H1 (cell line): ENCODE data around the gene ORMDL3. TPM values are rescaled to one million over a fixed set of nuclear protein-coding genes. Genes with fewer than 3 reads are reported as not detected.

Experiments used
- CTCF ChIA-PET: fragments of 300-600 bp; sonication (Branson Sonifier 250); formaldehyde crosslinking; loops from one replicate; lab custom pipeline; 2021; ENCODE audit not compliant: partially characterized antibody; lab: Charles Lee
- POLR2A ChIA-PET: fragments of 300-600 bp; sonication (Branson Sonifier 250); formaldehyde crosslinking; loops from one replicate; lab custom pipeline; 2021; ENCODE audit warnings: inconsistent platforms; ENCODE audit not compliant: partially characterized antibody; lab: Charles Lee
- DNase-seq, 2 experiments: peaks; one replicate each; pipeline versions ENCODE4 v3.0.0 to v3.0.0-alpha.2; 2010 to 2022; ENCODE audit warnings: low spot score in 2 of 2, low read depth in 1 of 2, mixed read lengths in 1 of 2
- FAIRE-seq: peaks from 2 replicates; lab custom pipeline; 2011; peaks lifted over from hg19 to GRCh38; lab: Jason Lieb, UNC
- H2AFZ ChIP-seq: 2 replicates; pipeline ENCODE4 v1.8.1; 2012; ENCODE audit warnings: low read length, inconsistent platforms
- H2AK5ac ChIP-seq: 2 replicates; pipeline ENCODE4 v1.6.1; 2013; ENCODE audit warnings: low read depth, low read length
- H2BK120ac ChIP-seq: replicated peaks from 2 replicates; pipeline ENCODE3; 2013; ENCODE audit warnings: low read depth, low read length, inconsistent platforms
- H2BK12ac ChIP-seq: 2 replicates; pipeline ENCODE4 v1.6.1; 2013; ENCODE audit warnings: low read depth, low read length
- H2BK15ac ChIP-seq: 2 replicates; pipeline ENCODE4 v1.6.1; 2013; ENCODE audit warnings: low read length
- H2BK20ac ChIP-seq: 2 replicates; pipeline ENCODE4 v1.6.1; 2013; ENCODE audit warnings: low read length
- H2BK5ac ChIP-seq: 2 replicates; pipeline ENCODE4 v1.6.1; 2013; ENCODE audit warnings: low read depth, low read length
- H3K14ac ChIP-seq: 2 replicates; pipeline ENCODE4 v1.6.1; 2013; ENCODE audit warnings: inconsistent platforms; ENCODE audit not compliant: insufficient read length
- H3K18ac ChIP-seq: 2 replicates; pipeline ENCODE4 v1.6.1; 2013; ENCODE audit warnings: low read length; ENCODE audit errors: extremely low read depth
- H3K23ac ChIP-seq: 2 replicates; pipeline ENCODE4 v1.6.1; 2013; ENCODE audit warnings: inconsistent platforms; ENCODE audit not compliant: insufficient read length
- H3K23me2 ChIP-seq: 2 replicates; pipeline ENCODE4 v1.6.1; 2013; ENCODE audit warnings: low read depth, low read length
- H3K27ac ChIP-seq: 2 replicates; pipeline ENCODE4 v1.6.1; 2011; ENCODE audit warnings: low read depth, low read length, inconsistent platforms
- H3K27me3 ChIP-seq, 4 experiments: replicated peaks in 1 of 4; 1 replicate in 1 of 4; 2 replicates in 3 of 4; pipeline versions ENCODE4 v1.6.1 to v1.8.1; 2011 to 2013; ENCODE audit warnings: low read length in 3 of 4, mild to moderate bottlenecking in 3 of 4, inconsistent platforms in 2 of 4, mixed read lengths in 2 of 4, moderate library complexity in 1 of 4; ENCODE audit not compliant: control insufficient read depth in 3 of 4, insufficient read depth in 3 of 4; ENCODE audit errors: extremely low read depth in 1 of 4
- H3K36me3 ChIP-seq, 4 experiments: 2 replicates each; pipeline versions ENCODE4 v1.6.1 to v1.8.1; 2011 to 2013; ENCODE audit warnings: mild to moderate bottlenecking in 4 of 4, low read length in 3 of 4, moderate library complexity in 2 of 4, control low read depth in 1 of 4, inconsistent platforms in 1 of 4; ENCODE audit not compliant: insufficient read depth in 4 of 4, control insufficient read depth in 2 of 4
- H3K4ac ChIP-seq: replicated peaks from 2 replicates; pipeline ENCODE3; 2013; ENCODE audit warnings: low read length, low read depth, mixed read lengths, inconsistent platforms; ENCODE audit not compliant: insufficient read length
- H3K4me1 ChIP-seq, 4 experiments: replicated peaks in 1 of 4; 1 replicate in 1 of 4; 2 replicates in 3 of 4; pipeline versions ENCODE4 v1.6.1 to v1.8.1; 2011 to 2013; ENCODE audit warnings: low read length in 3 of 4, inconsistent platforms in 2 of 4, mixed read lengths in 1 of 4; ENCODE audit not compliant: insufficient read depth in 4 of 4, control insufficient read depth in 3 of 4
- H3K4me2 ChIP-seq, 2 experiments: 2 replicates each; pipeline versions ENCODE4 v1.6.1 to v1.8.1; 2011 to 2013; ENCODE audit warnings: low read depth in 2 of 2, low read length in 2 of 2, control low read depth in 1 of 2, inconsistent platforms in 1 of 2, mild to moderate bottlenecking in 1 of 2; ENCODE audit not compliant: insufficient read depth in 1 of 2
- H3K4me3 ChIP-seq, 4 experiments: fragments of 200-600, 300-600 bp in 1 of 4; sonication (generic), shearing (Covaris generic), sonication (Bioruptor Twin) in 1 of 4; 2 replicates each; pipeline versions ENCODE4 v1.5.1 to v1.8.1; 2011 to 2016; ENCODE audit warnings: low read length in 4 of 4, low read depth in 3 of 4, control low read depth in 2 of 4, inconsistent platforms in 2 of 4, mild to moderate bottlenecking in 2 of 4, mixed read lengths in 1 of 4, moderate library complexity in 1 of 4; ENCODE audit not compliant: insufficient read depth in 2 of 4; ENCODE audit errors: extremely low read depth in 1 of 4
- H3K56ac ChIP-seq: replicated peaks from 2 replicates; pipeline ENCODE3; 2013; ENCODE audit warnings: low read depth, mild to moderate bottlenecking, mixed read lengths, low read length, inconsistent platforms; ENCODE audit not compliant: insufficient read length
- H3K79me1 ChIP-seq: 2 replicates; pipeline ENCODE4 v1.6.1; 2013; ENCODE audit warnings: low read depth, low read length, control low read depth
- H3K79me2 ChIP-seq, 2 experiments: 2 replicates each; pipeline versions ENCODE4 v1.6.1 to v1.8.1; 2012 to 2013; ENCODE audit warnings: low read length in 2 of 2, mild to moderate bottlenecking in 2 of 2, inconsistent platforms in 1 of 2; ENCODE audit not compliant: insufficient read depth in 2 of 2, control insufficient read depth in 1 of 2
- H3K9ac ChIP-seq, 4 experiments: replicated peaks in 1 of 4; 1 replicate in 1 of 4; 2 replicates in 3 of 4; pipeline versions ENCODE4 v1.6.1 to v1.8.1; 2011 to 2013; ENCODE audit warnings: low read depth in 3 of 4, low read length in 3 of 4, control low read depth in 2 of 4, mild to moderate bottlenecking in 2 of 4, moderate library complexity in 2 of 4, inconsistent platforms in 1 of 4; ENCODE audit errors: extremely low read depth in 1 of 4
- H3K9me3 ChIP-seq, 2 experiments: 2 replicates each; pipeline versions ENCODE4 v1.6.1 to v1.8.1; 2012 to 2013; ENCODE audit warnings: mild to moderate bottlenecking in 2 of 2, moderate library complexity in 2 of 2, control low read depth in 1 of 2, inconsistent platforms in 1 of 2, low read depth in 1 of 2, low read length in 1 of 2, mixed read lengths in 1 of 2; ENCODE audit not compliant: insufficient read depth in 2 of 2
- H4K20me1 ChIP-seq, 2 experiments: replicated peaks in 1 of 2; 2 replicates each; pipeline versions ENCODE3 to v1.8.1; 2011 to 2013; ENCODE audit warnings: inconsistent platforms in 2 of 2, low read length in 2 of 2, mild to moderate bottlenecking in 1 of 2; ENCODE audit not compliant: insufficient read depth in 2 of 2, control insufficient read depth in 1 of 2
- H4K5ac ChIP-seq: 2 replicates; pipeline ENCODE4 v1.6.1; 2013; ENCODE audit warnings: low read length, low read depth, mixed read lengths, inconsistent platforms; ENCODE audit not compliant: insufficient read length
- H4K8ac ChIP-seq: 2 replicates; pipeline ENCODE4 v1.8.0; 2013; ENCODE audit warnings: mild to moderate bottlenecking, moderate library complexity, low read length, inconsistent platforms; ENCODE audit not compliant: insufficient read depth; ENCODE audit errors: extremely low read depth
- H4K91ac ChIP-seq: replicated peaks from 2 replicates; pipeline ENCODE3; 2013; ENCODE audit warnings: low read length, mixed read lengths, inconsistent platforms; ENCODE audit not compliant: insufficient read length
- E2F6 ChIP-seq: IDR thresholded peaks from 2 replicates; pipeline ENCODE4 v1.6.1; 2012; ENCODE audit warnings: inconsistent platforms
- EP300 ChIP-seq, 2 experiments: IDR thresholded peaks; 1 replicate in 1 of 2; 2 replicates in 1 of 2; pipeline ENCODE4 v1.6.1; 2011 to 2012; ENCODE audit warnings: low read depth in 2 of 2, low read length in 2 of 2, mild to moderate bottlenecking in 2 of 2, borderline replicate concordance in 1 of 2, inconsistent platforms in 1 of 2, moderate library complexity in 1 of 2
- RAD21 ChIP-seq, 2 experiments: IDR thresholded peaks in 1 of 2; conservative IDR thresholded peaks in 1 of 2; 2 replicates each; pipeline ENCODE4 v1.6.1; 2011; ENCODE audit warnings: low read depth in 2 of 2, low read length in 2 of 2, improper control_type of control experiment in 1 of 2, inconsistent platforms in 1 of 2, mild to moderate bottlenecking in 1 of 2, moderate library complexity in 1 of 2
- SP4 ChIP-seq: IDR thresholded peaks from 2 replicates; pipeline ENCODE4 v1.6.1; 2012; ENCODE audit warnings: low read length, inconsistent platforms
- SRF ChIP-seq: IDR thresholded peaks from 2 replicates; pipeline ENCODE4 v1.6.1; 2011; ENCODE audit warnings: mild to moderate bottlenecking, low read depth, low read length, moderate library complexity
- WGBS, 2 experiments: shearing (Covaris generic) in 1 of 2; methylation state at CpG; one replicate each; pipeline versions ENCODE4 v1.1.6 to v1.1.7; 2013 to 2015; ENCODE audit warnings: low lambda C conversion rate in 2 of 2, mixed read lengths in 2 of 2, inconsistent platforms in 1 of 2, low coverage in 1 of 2, missing lambda C conversion rate in 1 of 2; ENCODE audit not compliant: insufficient replicate concordance in 2 of 2, insufficient coverage in 1 of 2, insufficient read length in 1 of 2; ENCODE audit errors: extremely low coverage in 1 of 2, missing lambda C conversion rate in 1 of 2; 5-methylcytosine and 5-hydroxymethylcytosine counted together
- polyA plus RNA-seq, 7 experiments: library from polyadenylated mRNA; depleted of rRNA in 3 of 7; stranded (reverse) in 5 of 7; unstranded in 2 of 7; fragments of >200 nt in 5 of 7; fragments of 200-250 nt in 2 of 7; gene quantifications; 1 replicate in 5 of 7; 2 replicates in 1 of 7; 4 replicates in 1 of 7; pipeline versions ENCODE4 v1.2.1 to v1.2.3, GENCODE V29; 2011 to 2013; ENCODE audit warnings: missing spikeins in 2 of 7, mixed read lengths in 2 of 7
- total RNA-seq: library from RNA; stranded (reverse); fragmentation: NEBNext Ultra II Directional; extraction: Animal tissue kit (Norgen Biotek cat#: 25700); gene quantifications from 2 replicates; pipeline ENCODE4 v1.2.1, GENCODE V29; 2021
- TF ChIP-seq, protein P1 (sequence below): IDR thresholded peaks from 2 replicates; pipeline ENCODE4 v1.6.1; 2012; ENCODE audit warnings: inconsistent platforms
- TF ChIP-seq, protein P2 (sequence below), 3 experiments: IDR thresholded peaks; 1 replicate in 2 of 3; 2 replicates in 1 of 3; pipeline versions ENCODE4 v1.5.1 to v1.6.1; 2011; ENCODE audit warnings: low read length in 3 of 3, mild to moderate bottlenecking in 3 of 3, inconsistent platforms in 2 of 3, low read depth in 1 of 3, moderate library complexity in 1 of 3; ENCODE audit not compliant: insufficient read depth in 1 of 3; ENCODE audit errors: control extremely low read depth in 1 of 3

ORMDL3 gene
- total and polyA plus RNA-seq, 2 of the 8 experiments (the other 6 are each of a cell fraction or from before 2014, with no cell fraction given): 50.4 to 108 TPM

DNA sequence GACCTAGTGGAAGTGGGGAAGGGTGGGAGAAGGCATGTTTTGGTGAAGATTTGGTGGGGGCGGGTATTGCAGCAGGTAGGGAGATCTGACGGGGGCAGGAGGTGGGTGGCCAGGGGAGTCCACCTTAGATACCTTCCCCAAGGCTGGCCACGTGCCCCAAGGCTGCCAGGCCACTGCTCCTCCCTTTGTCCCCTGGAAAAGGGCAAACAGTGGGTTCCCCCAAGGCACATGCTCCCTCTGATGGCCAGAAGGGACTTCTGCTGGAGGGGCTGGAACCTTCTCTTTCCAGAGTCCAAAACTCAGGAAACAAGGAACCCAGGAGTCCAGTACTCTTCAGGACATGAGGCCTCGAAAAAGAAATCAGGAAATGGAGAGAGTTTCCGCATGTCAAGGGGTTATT lies 47.0 kb upstream of the ORMDL3 start:
- no peak overlapping the region for H3K27ac ChIP-seq
- H2BK15ac ChIP-seq: no peak overlapping the region
- no peaks in the 10 kb centered on the region for H4K20me1 ChIP-seq
- H3K23me2 ChIP-seq: no peaks in the 10 kb centered on the region
- H3K23ac ChIP-seq: no peak overlapping the region
- H3K4me1 ChIP-seq: peaks cover 0 to 4% (median 2%) of the 10 kb centered on the region in 4 experiments; a peak in 4 of 7 replicates
- no peak overlapping the region for H3K56ac ChIP-seq
- H3K79me1 ChIP-seq: no peaks in the 10 kb centered on the region
- H3K9ac ChIP-seq: no peak overlapping the region
- DNase-seq (no peak), FAIRE-seq (no peak)
- no peak overlapping the region for H3K14ac ChIP-seq
- H2BK5ac ChIP-seq: no peak overlapping the region
- peak overlapping the region; percentile 7; the same call in 1 of the 2 replicates for H4K8ac ChIP-seq
- no peak overlapping the region for H3K18ac ChIP-seq
- H3K4me2 ChIP-seq: no peak overlapping the region
- no peak overlapping the region for H2BK20ac ChIP-seq
- H4K5ac ChIP-seq: no peak overlapping the region
- whole genome bisulfite sequencing, 2 experiments: 78% methylated on average over 5 of the region's 5 CpGs; no CpG with 5 or more reads in 1 of the 2 experiments
- no peak overlapping the region for H3K4ac ChIP-seq
- H2AFZ ChIP-seq: no peak overlapping the region
- no peak overlapping the region for H2AK5ac ChIP-seq
- no peak overlapping the region for H2BK12ac ChIP-seq
- H2BK120ac ChIP-seq: no peak overlapping the region
- TF ChIP-seq RAD21 (IDR thresholded peaks at IDR 0.05 in 1 of 2, conservative IDR thresholded peaks at IDR 0.05 in 1 of 2; ENCODE audit: low read depth in 2 of 2, low read length in 2 of 2) (peak; percentile 33 to 54; a peak in 3 of 4 replicates), SRF (no peak), E2F6 (0 out of 2 replicates have a peak, but pooled peaks have one; percentile 16), EP300 (IDR thresholded peaks at IDR 0.05; ENCODE audit: borderline replicate concordance in 1 of 2, low read depth in 2 of 2, low read length in 2 of 2) (no peak), SP4 (no peak)
- TF ChIP-seq, protein P1, sequence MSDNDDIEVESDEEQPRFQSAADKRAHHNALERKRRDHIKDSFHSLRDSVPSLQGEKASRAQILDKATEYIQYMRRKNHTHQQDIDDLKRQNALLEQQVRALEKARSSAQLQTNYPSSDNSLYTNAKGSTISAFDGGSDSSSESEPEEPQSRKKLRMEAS: 0 out of 2 replicates have a peak, but pooled peaks have one; percentile 28
- TF ChIP-seq, protein P2, sequence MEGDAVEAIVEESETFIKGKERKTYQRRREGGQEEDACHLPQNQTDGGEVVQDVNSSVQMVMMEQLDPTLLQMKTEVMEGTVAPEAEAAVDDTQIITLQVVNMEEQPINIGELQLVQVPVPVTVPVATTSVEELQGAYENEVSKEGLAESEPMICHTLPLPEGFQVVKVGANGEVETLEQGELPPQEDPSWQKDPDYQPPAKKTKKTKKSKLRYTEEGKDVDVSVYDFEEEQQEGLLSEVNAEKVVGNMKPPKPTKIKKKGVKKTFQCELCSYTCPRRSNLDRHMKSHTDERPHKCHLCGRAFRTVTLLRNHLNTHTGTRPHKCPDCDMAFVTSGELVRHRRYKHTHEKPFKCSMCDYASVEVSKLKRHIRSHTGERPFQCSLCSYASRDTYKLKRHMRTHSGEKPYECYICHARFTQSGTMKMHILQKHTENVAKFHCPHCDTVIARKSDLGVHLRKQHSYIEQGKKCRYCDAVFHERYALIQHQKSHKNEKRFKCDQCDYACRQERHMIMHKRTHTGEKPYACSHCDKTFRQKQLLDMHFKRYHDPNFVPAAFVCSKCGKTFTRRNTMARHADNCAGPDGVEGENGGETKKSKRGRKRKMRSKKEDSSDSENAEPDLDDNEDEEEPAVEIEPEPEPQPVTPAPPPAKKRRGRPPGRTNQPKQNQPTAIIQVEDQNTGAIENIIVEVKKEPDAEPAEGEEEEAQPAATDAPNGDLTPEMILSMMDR (IDR thresholded peaks at IDR 0.05; ENCODE audit: control extremely low read depth in 1 of 3, insufficient read depth in 1 of 3, low read depth in 1 of 3, low read length in 3 of 3): peak; percentile 5 to 50 (median 31)
- no peaks in the 10 kb centered on the region for H3K36me3 ChIP-seq
- no peak overlapping the region for H3K4me3 ChIP-seq
- ChIA-PET POLR2A (interaction anchor here (0.9 kb wide), 1 partner anchor 9 kb away, joined by 4 read pairs; no protein-coding TSS in a partner anchor), CTCF (interaction anchor here (0.8 to 11.9 kb wide), 2 partner anchors 16 to 45 kb away, joined by 3 to 96 read pairs; partner anchors contain the start of gene GSDMA)
- no peaks in the 10 kb centered on the region for H3K9me3 ChIP-seq
- H3K27me3 ChIP-seq: peaks cover 0 to 3% (median 1%) of the 10 kb centered on the region in 4 experiments; a peak in 2 of 7 replicates
- no peak overlapping the region for H4K91ac ChIP-seq
- no peaks in the 10 kb centered on the region for H3K79me2 ChIP-seq
